ENCODE measurements around the gene CRY2.
"Not testable (repeated sequence)": the region's sequence is repeated elsewhere in the genome, so short reads cannot be mapped to it uniquely, and the experiment has no call there.

- not testable (repeated sequence) for TF ChIP-seq CTCF, POLR2A (IDR thresholded peaks at IDR 0.05)
Observed at GRCh38 chr11:45840251-45840650, 7.0 kb upstream of the CRY2 start.

All from esophagus squamous epithelium (tissue), 4 donors.